Liver (tissue), 9 donors: ENCODE data around the gene SCN1A. TPM values are rescaled to one million over a fixed set of nuclear protein-coding genes. Genes with fewer than 3 reads are reported as not detected.

Source experiments
- DNase-seq: peaks from one replicate; pipeline ENCODE4 v3.0.0-alpha.2; 2017; ENCODE audit warnings: low spot score
- H3K27ac ChIP-seq, 2 donors: one replicate each; pipeline ENCODE4 v1.7.0; 2013; ENCODE audit warnings: inconsistent platforms in 2 of 2, low read length in 2 of 2, control low read depth in 1 of 2, low read depth in 1 of 2, mild to moderate bottlenecking in 1 of 2
- H3K27me3 ChIP-seq, 4 donors: one replicate each; pipeline versions ENCODE4 v1.6.1 to v1.7.0; 2013; ENCODE audit warnings: low read length in 3 of 4, inconsistent platforms in 1 of 4, mild to moderate bottlenecking in 1 of 4, moderate library complexity in 1 of 4; ENCODE audit not compliant: control insufficient read depth in 4 of 4, insufficient read depth in 4 of 4
- H3K36me3 ChIP-seq, 4 donors: one replicate each; pipeline versions ENCODE4 v1.6.1 to v1.7.0; 2013; ENCODE audit warnings: low read length in 3 of 4, mild to moderate bottlenecking in 3 of 4, low read depth in 1 of 4, moderate library complexity in 1 of 4; ENCODE audit not compliant: control insufficient read depth in 4 of 4, insufficient read depth in 3 of 4
- H3K4me1 ChIP-seq, 4 donors: one replicate each; pipeline versions ENCODE4 v1.6.1 to v1.7.0; 2013; ENCODE audit warnings: low read length in 3 of 4, mild to moderate bottlenecking in 3 of 4, moderate library complexity in 1 of 4; ENCODE audit not compliant: control insufficient read depth in 4 of 4, insufficient read depth in 4 of 4
- H3K4me3 ChIP-seq, 3 donors: one replicate each; pipeline versions ENCODE4 v1.6.1 to v1.7.0; 2013; ENCODE audit warnings: low read length in 3 of 3, control low read depth in 1 of 3, low read depth in 1 of 3, mild to moderate bottlenecking in 1 of 3
- H3K9ac ChIP-seq, 2 donors: one replicate each; pipeline ENCODE4 v1.7.0; 2013; ENCODE audit warnings: low read length in 2 of 2, mild to moderate bottlenecking in 2 of 2, moderate library complexity in 2 of 2, control low read depth in 1 of 2, low read depth in 1 of 2
- H3K9me3 ChIP-seq, 4 donors: one replicate each; pipeline versions ENCODE4 v1.6.1 to v1.7.0; 2013; ENCODE audit warnings: low read length in 3 of 4; ENCODE audit not compliant: control insufficient read depth in 4 of 4
- ATF3 ChIP-seq: IDR thresholded peaks from 2 replicates; pipeline ENCODE4 v1.6.1; 2016; ENCODE audit warnings: antibody characterized with exemption
- CTCF ChIP-seq: fragments of 150-350 bp; IDR thresholded peaks from 2 replicates; pipeline ENCODE4 v1.5.1; 2017; ENCODE audit warnings: improper control_type of control experiment, low read depth, low read length; ENCODE audit not compliant: missing input control
- EGR1 ChIP-seq, 2 donors: IDR thresholded peaks; 2 replicates each; pipeline ENCODE4 v1.6.1; 2016 to 2018; ENCODE audit warnings: antibody characterized with exemption in 2 of 2, low read depth in 2 of 2
- FOXA1 ChIP-seq: IDR thresholded peaks from 2 replicates; pipeline ENCODE4 v1.6.1; 2016; ENCODE audit warnings: antibody characterized with exemption
- FOXA2 ChIP-seq: IDR thresholded peaks from 2 replicates; pipeline ENCODE4 v1.6.1; 2016; ENCODE audit warnings: antibody characterized with exemption
- HNF4A ChIP-seq, 2 donors: conservative IDR thresholded peaks; 2 replicates each; pipeline ENCODE4 v1.6.1; 2016; ENCODE audit warnings: antibody characterized with exemption in 2 of 2, mild to moderate bottlenecking in 2 of 2
- JUND ChIP-seq, 2 donors: IDR thresholded peaks; 2 replicates each; pipeline ENCODE4 v1.6.1; 2016; ENCODE audit warnings: antibody characterized with exemption in 2 of 2
- MAX ChIP-seq: IDR thresholded peaks from 2 replicates; pipeline ENCODE4 v1.6.1; 2016; ENCODE audit warnings: antibody characterized with exemption
- NR2F2 ChIP-seq: IDR thresholded peaks from 2 replicates; pipeline ENCODE4 v1.6.1; 2016; ENCODE audit warnings: antibody characterized with exemption
- RAD21 ChIP-seq, 2 donors: IDR thresholded peaks; 2 replicates each; pipeline ENCODE4 v1.6.1; 2016; ENCODE audit warnings: antibody characterized with exemption in 2 of 2, mild to moderate bottlenecking in 2 of 2
- REST ChIP-seq: IDR thresholded peaks from 2 replicates; pipeline ENCODE4 v1.6.1; 2016; ENCODE audit warnings: antibody characterized with exemption, mild to moderate bottlenecking
- RXRA ChIP-seq, 2 donors: IDR thresholded peaks; 2 replicates each; pipeline ENCODE4 v1.6.1; 2017 to 2018; ENCODE audit warnings: antibody characterized with exemption in 2 of 2, mild to moderate bottlenecking in 1 of 2
- SP1 ChIP-seq: IDR thresholded peaks from 2 replicates; pipeline ENCODE4 v1.6.1; 2018; ENCODE audit warnings: antibody characterized with exemption, mild to moderate bottlenecking
- TAF1 ChIP-seq: conservative IDR thresholded peaks from 2 replicates; pipeline ENCODE4 v1.6.1; 2016; ENCODE audit warnings: antibody characterized with exemption, mild to moderate bottlenecking
- YY1 ChIP-seq: IDR thresholded peaks from 2 replicates; pipeline ENCODE4 v1.6.1; 2016; ENCODE audit warnings: antibody characterized with exemption, mild to moderate bottlenecking
- ZBTB33 ChIP-seq: IDR thresholded peaks from 2 replicates; pipeline ENCODE4 v1.6.1; 2016; ENCODE audit warnings: antibody characterized with exemption
- WGBS: extraction: QIAGEN DNeasy Blood & Tissue Kit; methylation state at CpG from one replicate; pipeline ENCODE4 v1.1.7; 2013; 5-methylcytosine and 5-hydroxymethylcytosine counted together
- polyA plus RNA-seq, 2 donors: library from polyadenylated mRNA; stranded (reverse) in 1 of 2; unstranded in 1 of 2; fragments of 200-250 nt in 1 of 2; fragments of >200 nt in 1 of 2; fragmentation: Nextera tagmentation in 1 of 2; extraction: Ambion mirVana in 1 of 2; gene quantifications; one replicate each; pipeline versions ENCODE4 v1.2.1 to v1.2.3, GENCODE V29; 2013 to 2015
- total RNA-seq, 2 donors: library from RNA; depleted of rRNA; stranded (reverse); fragments of >200 nt; gene quantifications; one replicate each; pipeline ENCODE4 v1.2.3, GENCODE V29; 2014
- donor health status: healthy.
- donor health status: healthy.
- donor health status: healthy.
- donor health status: healthy.
- donor health status: healthy.

Gene SCN1A
- total and polyA plus RNA-seq, 4 donors: 0.11 TPM; not detected in 3

GRCh38 chr2:166017208-166017607, 110.6 kb downstream of the SCN1A start:
- Histone ChIP-seq H3K27me3 (no peaks in the 10 kb centered on the region), H3K9ac (no peak overlapping the region), H3K4me3 (no peak overlapping the region), H3K9me3 (no peaks in the 10 kb centered on the region), H3K4me1 (no peaks in the 10 kb centered on the region), H3K27ac (no peak overlapping the region), H3K36me3 (no peaks in the 10 kb centered on the region)
- DNase-seq: no peak
- 69% methylated on average over 5 of the region's 5 CpGs for WGBS
- TF ChIP-seq EGR1 (IDR thresholded peaks at IDR 0.05; ENCODE audit: low read depth in 2 of 2) (no peak), ZBTB33 (no peak), FOXA2 (no peak), SP1 (no peak), YY1 (no peak)

GRCh38 chr2:166013878-166014277, 113.9 kb downstream of the SCN1A start:
- no peak for DNase-seq
- 60% methylated on average over 1 of the region's 1 CpG for WGBS
- no peaks in the 10 kb centered on the region for H3K36me3 ChIP-seq
- H3K9ac ChIP-seq: no peak overlapping the region
- no peak overlapping the region for H3K4me3 ChIP-seq
- no peaks in the 10 kb centered on the region for H3K9me3 ChIP-seq
- H3K27ac ChIP-seq: no peak overlapping the region
- no peak for TF ChIP-seq HNF4A (conservative IDR thresholded peaks at IDR 0.05)
- no peak for TF ChIP-seq RAD21 (IDR thresholded peaks at IDR 0.05)
- no peak for TF ChIP-seq ZBTB33
- no peak for TF ChIP-seq FOXA1
- TF ChIP-seq TAF1: no peak
- no peak for TF ChIP-seq REST
- no peak for TF ChIP-seq MAX
- no peak for TF ChIP-seq YY1
- no peak for TF ChIP-seq EGR1 (IDR thresholded peaks at IDR 0.05; ENCODE audit: low read depth in 2 of 2)
- TF ChIP-seq RXRA (IDR thresholded peaks at IDR 0.05): no peak
- no peak for TF ChIP-seq NR2F2
- no peak for TF ChIP-seq JUND (IDR thresholded peaks at IDR 0.05)
- no peak for TF ChIP-seq CTCF
- no peak for TF ChIP-seq SP1
- no peak for TF ChIP-seq ATF3
- TF ChIP-seq FOXA2: no peak
- H3K4me1 ChIP-seq: no peaks in the 10 kb centered on the region
- no peaks in the 10 kb centered on the region for H3K27me3 ChIP-seq
